ENCODE data around the gene NFYC.
A peak's percentile ranks its signal among the peaks of the same experiment; 100 is the strongest.

Gene NFYC

GRCh38 chr1:40783001-40783905, 91.7 kb downstream of the NFYC start, which contains the start of gene KCNQ4:
Gene KCNQ4, plus strand, starts transcription at chr1:40783787. Its CDS starts 307 bp downstream, at chr1:40784094.
- peak; percentile 30 for DNase-seq (ENCODE audit: low spot score)

- DNase-seq (ENCODE audit: low spot score) = no peak
Measured at GRCh38 chr1:40784141-40784770, 92.8 kb downstream of the NFYC start.

GRCh38 chr1:40784771-40785151, 93.3 kb downstream of the NFYC start:
- no peak for DNase-seq (ENCODE audit: low spot score)

GRCh38 chr1:40785446-40785845, 93.9 kb downstream of the NFYC start:
- DNase-seq (ENCODE audit: low spot score) = peak; percentile 45

- DNase-seq (ENCODE audit: low spot score) = no peak
Measured at GRCh38 chr1:40786171-40786994, 94.9 kb downstream of the NFYC start.

- no peak for DNase-seq (ENCODE audit: low spot score)
Measured at GRCh38 chr1:40786995-40787705, 95.6 kb downstream of the NFYC start.

- no peak for DNase-seq (ENCODE audit: low spot score)
Measured at GRCh38 chr1:40787737-40788560, 96.4 kb downstream of the NFYC start.

GRCh38 chr1:40788561-40789341, 97.2 kb downstream of the NFYC start:
- DNase-seq (ENCODE audit: low spot score) = no peak

GRCh38 chr1:40789342-40789598, 97.8 kb downstream of the NFYC start:
- no peak for DNase-seq (ENCODE audit: low spot score)

GRCh38 chr1:40789661-40790430, 98.3 kb downstream of the NFYC start:
- no peak for DNase-seq (ENCODE audit: low spot score)

- DNase-seq (ENCODE audit: low spot score) = no peak
Measured at GRCh38 chr1:40792036-40792435, 100.5 kb downstream of the NFYC start.

- no peak for DNase-seq (ENCODE audit: low spot score)
Measured at GRCh38 chr1:40793617-40794016, 102.1 kb downstream of the NFYC start.

GRCh38 chr1:40794048-40794447, 102.5 kb downstream of the NFYC start:
- no peak for DNase-seq (ENCODE audit: low spot score)

GRCh38 chr1:40794974-40795715, 103.6 kb downstream of the NFYC start:
- DNase-seq (ENCODE audit: low spot score) = no peak

- DNase-seq (ENCODE audit: low spot score) = no peak
Measured at GRCh38 chr1:40795811-40796586, 104.5 kb downstream of the NFYC start.

GRCh38 chr1:40796939-40797667, 105.6 kb downstream of the NFYC start:
- no peak for DNase-seq (ENCODE audit: low spot score)

GRCh38 chr1:40797668-40798010, 106.1 kb downstream of the NFYC start:
- no peak for DNase-seq (ENCODE audit: low spot score)
